Mucosa of rectum (tissue), 2 donors: ENCODE results near the gene PTPRK.

Experiments
- H3K27ac ChIP-seq, 2 donors: one replicate each; pipeline ENCODE4 v1.7.0; 2013; ENCODE audit warnings: inconsistent platforms in 2 of 2, low read depth in 2 of 2, low read length in 2 of 2
- H3K27me3 ChIP-seq, 2 donors: one replicate each; pipeline ENCODE4 v1.7.0; 2013; ENCODE audit warnings: low read length in 2 of 2; ENCODE audit not compliant: control insufficient read depth in 2 of 2, insufficient read depth in 2 of 2
- H3K36me3 ChIP-seq, 2 donors: one replicate each; pipeline ENCODE4 v1.7.0; 2013; ENCODE audit warnings: low read length in 2 of 2; ENCODE audit not compliant: control insufficient read depth in 2 of 2, insufficient read depth in 2 of 2
- H3K4me1 ChIP-seq, 2 donors: one replicate each; pipeline ENCODE4 v1.7.0; 2013; ENCODE audit warnings: low read length in 2 of 2, mild to moderate bottlenecking in 1 of 2; ENCODE audit not compliant: control insufficient read depth in 2 of 2, insufficient read depth in 2 of 2
- H3K4me3 ChIP-seq, 2 donors: one replicate each; pipeline ENCODE4 v1.7.0; 2013; ENCODE audit warnings: low read length in 2 of 2
- H3K9ac ChIP-seq, 2 donors: one replicate each; pipeline ENCODE4 v1.7.0; 2013; ENCODE audit warnings: low read length in 2 of 2, low read depth in 1 of 2, mild to moderate bottlenecking in 1 of 2
- H3K9me3 ChIP-seq, 2 donors: one replicate each; pipeline ENCODE4 v1.7.0; 2013; ENCODE audit warnings: low read length in 2 of 2; ENCODE audit not compliant: control insufficient read depth in 2 of 2
- donor health status: healthy.
- donor health status: Normal muscosa, but diverticular disease.

Gene PTPRK

DNA sequence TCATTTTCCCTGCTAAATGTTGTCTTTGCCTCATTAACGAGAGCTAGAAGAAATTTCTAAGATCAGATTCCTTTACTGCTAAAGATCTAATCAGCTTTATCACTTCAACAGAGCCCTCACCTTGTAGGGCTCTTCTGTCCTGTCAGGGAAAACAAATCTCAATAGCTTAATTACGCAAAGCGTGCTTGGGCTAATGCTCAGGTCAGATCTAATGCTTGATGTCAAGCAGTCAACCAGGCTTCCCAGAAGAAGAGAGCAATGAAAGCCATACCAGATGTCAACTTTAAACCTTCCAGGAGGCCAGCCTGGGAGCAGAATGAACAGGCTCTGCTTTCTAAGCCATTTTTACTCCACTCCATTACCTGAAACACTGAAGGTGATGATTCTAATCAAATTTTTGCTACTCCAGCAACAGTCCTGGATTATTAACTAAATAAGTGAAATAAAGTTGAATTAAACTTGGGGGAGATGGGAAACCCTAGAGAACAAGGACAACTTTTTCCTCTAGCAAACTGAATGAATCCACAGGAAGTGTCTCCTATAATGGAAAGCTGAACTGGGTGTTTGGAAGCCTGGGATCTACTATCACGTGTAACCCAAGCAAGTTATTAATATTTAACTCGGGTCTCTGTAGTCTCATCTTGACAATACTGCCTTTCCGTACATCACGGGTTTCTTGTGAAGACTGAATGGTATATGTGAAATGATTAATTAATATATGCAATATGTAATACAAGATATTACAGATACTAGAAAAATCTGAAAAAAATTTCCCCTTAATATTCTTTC lies 273.7 kb downstream of the PTPRK start:
- Histone ChIP-seq H3K4me3 (no peak overlapping the region), H3K27me3 (no peaks in the 10 kb centered on the region), H3K27ac (no peak overlapping the region), H3K4me1 (no peaks in the 10 kb centered on the region), H3K9me3 (no peaks in the 10 kb centered on the region), H3K9ac (no peak overlapping the region), H3K36me3 (no peaks in the 10 kb centered on the region)

GRCh38 chr6:128244751-128245405 lies 275.5 kb downstream of the PTPRK start:
- Histone ChIP-seq H3K36me3 (peaks cover 0 to 4% of the 10 kb centered on the region in 2 donors), H3K4me3 (no peak overlapping the region), H3K27me3 (no peaks in the 10 kb centered on the region), H3K9ac (no peak overlapping the region), H3K9me3 (no peaks in the 10 kb centered on the region), H3K4me1 (no peaks in the 10 kb centered on the region), H3K27ac (no peak overlapping the region)

DNA sequence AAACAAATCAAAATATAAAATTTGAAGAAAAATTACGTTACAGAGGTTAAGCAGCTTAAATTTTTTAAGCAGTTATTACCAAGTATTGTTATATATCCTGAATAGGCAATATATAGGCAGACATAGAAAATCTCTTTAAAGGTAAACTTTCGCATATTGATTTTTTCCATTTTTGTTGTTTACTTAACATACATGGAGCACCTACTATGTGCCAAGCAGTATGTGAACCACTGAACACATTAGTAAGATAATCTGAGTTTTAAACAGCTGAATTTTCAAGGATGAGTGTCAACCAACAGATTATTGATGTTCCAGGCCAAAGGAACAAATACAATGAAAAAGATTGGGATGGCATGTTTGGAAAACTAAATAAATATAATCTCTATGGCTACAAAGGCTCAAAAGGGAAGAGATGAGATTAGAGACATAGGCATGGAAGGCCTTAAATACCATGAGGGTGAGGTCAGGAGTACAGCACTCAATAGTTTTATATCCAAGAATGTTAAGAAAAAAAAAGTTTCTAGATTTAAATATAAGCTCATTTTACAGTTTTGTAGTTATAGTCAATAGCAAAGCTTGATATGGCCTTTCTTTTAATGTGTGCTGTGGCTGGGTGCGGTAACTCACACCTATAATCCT lies 277.5 kb downstream of the PTPRK start:
- Histone ChIP-seq H3K4me1 (no peaks in the 10 kb centered on the region), H3K36me3 (peaks cover 0 to 5% of the 10 kb centered on the region in 2 donors), H3K27me3 (no peaks in the 10 kb centered on the region), H3K4me3 (no peak overlapping the region), H3K9me3 (no peaks in the 10 kb centered on the region), H3K27ac (no peak overlapping the region), H3K9ac (no peak overlapping the region)

- Histone ChIP-seq H3K9me3 (no peaks in the 10 kb centered on the region), H3K9ac (no peak overlapping the region), H3K4me1 (no peaks in the 10 kb centered on the region), H3K4me3 (no peak overlapping the region), H3K27me3 (no peaks in the 10 kb centered on the region), H3K36me3 (peaks cover 0 to 5% of the 10 kb centered on the region in 2 donors), H3K27ac (no peak overlapping the region)
These were observed 279.2 kb downstream of the PTPRK start for GRCh38 chr6:128241216-128241615.

- no peak overlapping the region for H3K9ac ChIP-seq
- no peak overlapping the region for H3K27ac ChIP-seq
- H3K36me3 ChIP-seq = peaks cover 0 to 5% of the 10 kb centered on the region in 2 donors
- no peak overlapping the region for H3K4me3 ChIP-seq
- H3K27me3 ChIP-seq = no peaks in the 10 kb centered on the region
- H3K9me3 ChIP-seq = no peaks in the 10 kb centered on the region
- H3K4me1 ChIP-seq = no peaks in the 10 kb centered on the region
These were observed 280.4 kb downstream of the PTPRK start for GRCh38 chr6:128240024-128240428.

DNA sequence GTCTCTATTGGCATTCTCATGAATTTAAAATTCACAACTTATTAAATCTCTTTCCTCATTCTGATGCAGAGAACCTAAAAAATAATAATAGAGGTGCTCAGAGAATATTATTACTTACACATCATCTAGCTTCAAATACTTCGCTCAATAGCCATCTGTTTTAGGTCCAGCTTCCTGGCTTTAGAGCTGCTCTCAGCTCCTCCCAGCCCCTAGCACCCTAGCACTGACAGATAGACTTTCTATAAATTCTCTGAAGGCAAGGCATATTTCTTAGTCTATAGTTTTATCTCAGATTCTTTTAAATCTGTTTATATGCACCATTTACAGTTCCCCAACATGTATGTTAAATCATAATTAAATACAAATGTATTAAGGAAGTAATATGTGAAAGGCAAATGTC lies 281.3 kb downstream of the PTPRK start:
- H3K4me3 ChIP-seq = no peak overlapping the region
- H3K9me3 ChIP-seq = no peaks in the 10 kb centered on the region
- H3K36me3 ChIP-seq = peaks cover 0 to 5% of the 10 kb centered on the region in 2 donors
- H3K4me1 ChIP-seq = no peaks in the 10 kb centered on the region
- H3K27me3 ChIP-seq = no peaks in the 10 kb centered on the region
- H3K27ac ChIP-seq = no peak overlapping the region
- H3K9ac ChIP-seq = no peak overlapping the region

DNA sequence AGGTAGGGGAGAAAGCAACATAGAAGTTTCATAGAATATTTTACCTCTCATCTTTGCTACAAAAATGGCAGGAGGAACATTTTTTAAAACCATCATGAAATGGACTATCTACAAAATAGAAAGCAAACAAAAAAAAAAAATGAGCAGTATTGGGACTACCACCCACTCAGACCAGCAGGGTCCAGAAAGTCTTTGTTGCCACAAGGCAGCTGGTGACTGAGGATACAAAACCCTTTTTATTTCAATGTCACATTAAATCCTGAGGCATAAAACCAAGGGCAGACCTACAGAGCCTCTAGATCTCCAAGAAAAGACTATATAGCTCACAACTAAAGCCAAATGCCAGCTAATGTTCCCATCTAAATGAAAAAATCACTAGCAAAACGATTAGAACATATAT lies 282.2 kb downstream of the PTPRK start:
- H3K27ac ChIP-seq = no peak overlapping the region
- no peak overlapping the region for H3K9ac ChIP-seq
- no peaks in the 10 kb centered on the region for H3K27me3 ChIP-seq
- no peak overlapping the region for H3K4me3 ChIP-seq
- H3K9me3 ChIP-seq = no peaks in the 10 kb centered on the region
- no peaks in the 10 kb centered on the region for H3K4me1 ChIP-seq
- peaks cover 0 to 5% of the 10 kb centered on the region in 2 donors for H3K36me3 ChIP-seq

DNA sequence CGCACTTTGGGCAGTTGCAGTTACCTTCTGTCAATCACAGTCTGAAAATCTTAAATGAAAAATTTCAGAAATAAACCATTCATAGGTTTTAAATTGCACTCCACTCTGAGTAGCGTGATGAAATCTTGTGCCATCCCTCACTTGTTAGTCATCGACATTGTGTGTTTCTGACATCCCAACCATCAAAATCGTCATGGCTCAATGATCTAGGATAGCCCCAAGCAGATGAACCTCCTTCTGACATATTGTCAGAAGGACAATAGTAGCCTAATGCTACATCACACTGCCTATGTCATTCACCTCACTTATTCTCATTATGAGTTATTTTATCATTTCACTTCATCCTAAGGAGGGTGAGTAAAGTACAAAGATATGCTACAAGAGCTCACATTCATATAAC lies 284.8 kb downstream of the PTPRK start:
- H3K36me3 ChIP-seq = peaks cover 3 to 5% of the 10 kb centered on the region in 2 donors
- no peak overlapping the region for H3K27ac ChIP-seq
- H3K9ac ChIP-seq = no peak overlapping the region
- H3K4me1 ChIP-seq = no peaks in the 10 kb centered on the region
- H3K9me3 ChIP-seq = no peaks in the 10 kb centered on the region
- no peaks in the 10 kb centered on the region for H3K27me3 ChIP-seq
- no peak overlapping the region for H3K4me3 ChIP-seq

DNA sequence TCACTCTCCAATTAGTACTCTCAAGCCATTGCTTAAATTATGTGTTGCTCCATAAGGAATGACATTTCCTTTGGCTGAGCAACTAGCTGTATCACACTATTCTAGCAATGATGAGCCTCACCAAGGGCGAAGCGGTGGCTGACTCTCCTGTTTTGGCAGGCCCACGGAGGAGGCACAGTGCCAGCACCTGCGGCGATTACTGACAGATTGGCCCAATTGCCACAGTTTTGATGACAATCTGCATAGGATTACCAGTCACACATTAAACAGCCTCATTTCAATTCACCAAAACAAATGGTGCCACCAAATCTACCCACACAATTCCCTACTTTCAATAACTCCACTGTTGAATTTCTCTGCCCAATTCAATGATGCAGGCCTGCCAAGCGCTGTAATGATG lies 286.9 kb downstream of the PTPRK start:
- H3K9me3 ChIP-seq = no peaks in the 10 kb centered on the region
- peaks cover 0 to 3% of the 10 kb centered on the region in 2 donors for H3K36me3 ChIP-seq
- H3K4me3 ChIP-seq = no peak overlapping the region
- no peaks in the 10 kb centered on the region for H3K4me1 ChIP-seq
- no peaks in the 10 kb centered on the region for H3K27me3 ChIP-seq
- no peak overlapping the region for H3K9ac ChIP-seq
- H3K27ac ChIP-seq = no peak overlapping the region

DNA sequence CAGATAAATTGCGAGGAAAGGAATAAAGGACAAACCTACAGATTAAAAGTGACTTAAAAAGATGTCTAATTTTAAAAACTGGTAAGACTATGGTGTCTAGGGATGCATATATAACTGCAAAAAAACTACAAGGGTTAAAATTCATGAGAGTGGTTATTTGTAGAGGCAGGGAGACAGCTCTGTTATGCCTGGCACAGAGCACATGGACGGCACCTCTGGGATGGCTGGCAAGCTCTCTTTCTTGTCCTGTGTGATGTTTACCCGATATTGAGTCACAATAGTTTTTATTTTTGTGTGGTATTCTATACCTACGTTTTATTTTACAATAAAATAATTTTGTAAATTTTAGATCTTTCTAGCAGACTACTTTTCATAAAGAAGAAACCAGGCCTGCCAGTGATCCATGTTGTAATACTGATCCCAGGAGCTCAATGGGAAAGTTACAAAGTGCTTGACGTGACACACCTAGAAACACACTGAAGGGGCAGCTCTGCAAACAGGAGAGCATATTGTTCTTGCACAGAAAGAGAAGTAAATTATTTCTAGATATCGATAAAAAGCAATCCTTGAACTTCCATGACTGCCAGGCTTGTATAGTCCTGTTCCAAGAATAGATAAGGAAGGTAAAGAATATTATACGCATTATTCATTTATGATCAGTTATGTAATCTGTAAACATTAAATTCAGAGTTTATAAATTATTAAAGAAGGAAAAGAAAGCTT lies 290.0 kb downstream of the PTPRK start:
- no peak overlapping the region for H3K27ac ChIP-seq
- H3K4me1 ChIP-seq = no peaks in the 10 kb centered on the region
- H3K4me3 ChIP-seq = no peak overlapping the region
- H3K27me3 ChIP-seq = no peaks in the 10 kb centered on the region
- H3K9me3 ChIP-seq = no peaks in the 10 kb centered on the region
- peaks cover 0 to 3% of the 10 kb centered on the region in 2 donors for H3K36me3 ChIP-seq
- H3K9ac ChIP-seq = no peak overlapping the region
